PC-3 (cell line): ENCODE data around the gene TUBE1. TPM values are rescaled to one million over a fixed set of nuclear protein-coding genes. Genes with fewer than 3 reads are reported as not detected.

Experiments
- ATAC-seq: fragments of 200-7000 bp; cut with Tn5 transposase; 2 replicates; pipeline ENCODE4 v1.9.1; 2020; ENCODE audit warnings: mild to moderate bottlenecking, moderate library complexity
- BruUV-seq: library from RNA; stranded (reverse); fragments of 400-500 nt; replicated peaks from 2 replicates; lab custom pipeline; 2021; lab: Mats Ljungman, UMichigan
- CTCF ChIA-PET: fragments of 300-600 bp; sonication (Branson Sonifier 250); formaldehyde crosslinking; loops from one replicate; lab custom pipeline; 2022; ENCODE audit warnings: antibody characterized with exemption; lab: Charles Lee
- POLR2A ChIA-PET: fragments of 300-600 bp; sonication (Branson Sonifier 250); formaldehyde crosslinking; loops from one replicate; lab custom pipeline; 2022; ENCODE audit warnings: antibody characterized with exemption; ENCODE audit not compliant: unreplicated experiment; lab: Charles Lee
- DNase-seq: peaks from one replicate; pipeline ENCODE4 v3.0.0-alpha.2; 2015
- H2AFZ ChIP-seq: fragments of 300-600 bp; sonication (generic); 2 replicates; pipeline ENCODE4 v1.6.0; 2016; ENCODE audit warnings: antibody characterized with exemption, low read length
- H3F3A ChIP-seq: fragments of 300-600 bp; sonication (generic); one replicate; pipeline ENCODE4 v1.6.0; 2017; ENCODE audit warnings: antibody characterized with exemption, low read length, control low read depth, mild to moderate bottlenecking; ENCODE audit not compliant: unreplicated experiment
- H3K27ac ChIP-seq: fragments of 300-600 bp; sonication (generic); 2 replicates; pipeline ENCODE4 v1.5.1; 2016; ENCODE audit warnings: mild to moderate bottlenecking, low read length
- H3K27me3 ChIP-seq: fragments of 300-600 bp; sonication (generic); 2 replicates; pipeline ENCODE4 v1.6.1; 2016; ENCODE audit warnings: low read length, mixed read lengths
- H3K36me3 ChIP-seq: fragments of 300-600 bp; sonication (generic); 2 replicates; pipeline ENCODE4 v1.6.1; 2016; ENCODE audit warnings: low read depth, mixed run types, low read length, mixed read lengths
- H3K4me1 ChIP-seq: fragments of 300-600 bp; sonication (generic); 2 replicates; pipeline ENCODE4 v1.5.1; 2016; ENCODE audit warnings: low read length; ENCODE audit not compliant: insufficient read depth
- H3K4me2 ChIP-seq: fragments of 300-600 bp; sonication (generic); 2 replicates; pipeline ENCODE4 v1.6.0; 2016; ENCODE audit warnings: low read length
- H3K4me3 ChIP-seq: fragments of 300-600 bp; sonication (generic); 2 replicates; pipeline ENCODE4 v1.5.1; 2016; ENCODE audit warnings: mild to moderate bottlenecking, low read length, mixed read lengths
- H3K79me2 ChIP-seq: fragments of 300-600 bp; sonication (generic); 2 replicates; pipeline ENCODE4 v1.6.1; 2017; ENCODE audit warnings: low read length, mixed read lengths
- H3K9ac ChIP-seq: fragments of 300-600 bp; sonication (generic); 2 replicates; pipeline ENCODE4 v1.6.0; 2016; ENCODE audit warnings: mild to moderate bottlenecking, low read length
- H3K9me2 ChIP-seq: fragments of 300-600 bp; sonication (generic); replicated peaks from 2 replicates; pipeline ENCODE4 v1.6.1; 2016; ENCODE audit warnings: mixed run types, low read length, mixed read lengths
- H3K9me3 ChIP-seq: fragments of 300-600 bp; sonication (generic); 2 replicates; pipeline ENCODE4 v1.6.1; 2016; ENCODE audit warnings: low read length, mixed read lengths
- H4K20me1 ChIP-seq: fragments of 300-600 bp; sonication (generic); 2 replicates; pipeline ENCODE4 v1.6.1; 2016; ENCODE audit warnings: low read length, mixed read lengths
- CTCF ChIP-seq: fragments of 300-600 bp; sonication (generic); conservative IDR thresholded peaks from 2 replicates; pipeline ENCODE4 v1.5.1; 2017; ENCODE audit warnings: antibody characterized with exemption, low read depth, mild to moderate bottlenecking, low read length
- EZH2 ChIP-seq: fragments of 300-600 bp; sonication (generic); IDR thresholded peaks from one replicate; pipeline ENCODE4 v1.6.1; 2017; ENCODE audit warnings: antibody characterized with exemption, mild to moderate bottlenecking, low read length; ENCODE audit not compliant: unreplicated experiment
- EZH2phosphoT487 ChIP-seq: fragments of 300-600 bp; sonication (generic); IDR thresholded peaks from 2 replicates; pipeline ENCODE4 v1.6.1; 2018; ENCODE audit warnings: mild to moderate bottlenecking, antibody characterized with exemption, low read length, borderline replicate concordance
- intact Hi-C: fragments of 100-400 bp; cut with micrococcal nuclease; formaldehyde crosslinking; loops from 2 replicates; pipeline ENCODE4 v1.9.0; 2023
- total RNA-seq: library from RNA; depleted of rRNA; stranded (reverse); fragments of >200 nt; gene quantifications from 2 replicates; pipeline ENCODE4 v1.2.3, GENCODE V29; 2014

TUBE1 gene
- total RNA-seq, 1 experiment from 2014 or later, result 9.5 TPM

GRCh38 chr6:112044856-112045255, 42.4 kb downstream of the TUBE1 start:
- H3K27me3 ChIP-seq, result no peaks in the 10 kb centered on the region
- no peak overlapping the region for H3K9ac ChIP-seq
- H3K79me2 ChIP-seq, result no peaks in the 10 kb centered on the region
- no peak overlapping the region for H3K4me3 ChIP-seq
- H3K27ac ChIP-seq, result no peak overlapping the region
- BruUV-seq, result no TSS peak
- TF ChIP-seq CTCF (no peak), EZH2phosphoT487 (no peak), EZH2 (no peak)
- H3F3A ChIP-seq, result no peaks in the 10 kb centered on the region
- DNase-seq (no peak), ATAC-seq (no peak)
- intact Hi-C loops, result loop anchor here (5.0 to 10.0 kb wide), 2 partner anchors 48 to 560 kb away; partner anchors contain the start of gene REV3L
- H4K20me1 ChIP-seq, result no peaks in the 10 kb centered on the region
- H3K4me2 ChIP-seq, result no peak overlapping the region
- ChIA-PET POLR2A (no interaction called here), CTCF (interaction anchor here (0.6 kb wide), 1 partner anchor 1660 kb away, joined by 4 read pairs; no protein-coding TSS in a partner anchor)
- H3K9me2 ChIP-seq, result no peaks in the 10 kb centered on the region
- H3K4me1 ChIP-seq, result peaks cover 14% of the 10 kb centered on the region
- no peaks in the 10 kb centered on the region for H3K9me3 ChIP-seq
- H2AFZ ChIP-seq, result no peak overlapping the region
- H3K36me3 ChIP-seq, result no peaks in the 10 kb centered on the region

- ChIA-PET CTCF (no interaction called here), POLR2A (no interaction called here)
- no TSS peak for BruUV-seq
- H3K4me3 ChIP-seq, result no peak overlapping the region
- H3K27me3 ChIP-seq, result no peaks in the 10 kb centered on the region
- TF ChIP-seq CTCF (no peak), EZH2phosphoT487 (no peak)
- intact Hi-C loops, result loop anchor here (5.0 to 10.0 kb wide), 2 partner anchors 47 to 559 kb away; partner anchors contain the start of gene REV3L
- no peaks in the 10 kb centered on the region for H3K79me2 ChIP-seq
- H3K27ac ChIP-seq, result no peak overlapping the region
- H3K9me2 ChIP-seq, result no peaks in the 10 kb centered on the region
- H3K9me3 ChIP-seq, result no peaks in the 10 kb centered on the region
- no peak overlapping the region for H2AFZ ChIP-seq
- DNase-seq (no peak), ATAC-seq (no peak)
- no peaks in the 10 kb centered on the region for H3F3A ChIP-seq
- no peak overlapping the region for H3K4me2 ChIP-seq
- H3K9ac ChIP-seq, result no peak overlapping the region
- H3K36me3 ChIP-seq, result no peaks in the 10 kb centered on the region
- peaks cover 16% of the 10 kb centered on the region for H3K4me1 ChIP-seq
- H4K20me1 ChIP-seq, result no peaks in the 10 kb centered on the region
Measured at GRCh38 chr6:112044196-112044595, 43.1 kb downstream of the TUBE1 start.

GRCh38 chr6:112043032-112044007, 44.0 kb downstream of the TUBE1 start:
- no peaks in the 10 kb centered on the region for H3K79me2 ChIP-seq
- H2AFZ ChIP-seq, result peak overlapping the region; percentile 82
- peak overlapping the region; percentile 83 for H3K4me2 ChIP-seq
- H4K20me1 ChIP-seq, result no peaks in the 10 kb centered on the region
- DNase-seq (peak; percentile 79), ATAC-seq (peak; percentile 90)
- intact Hi-C loops, result loop anchor here (1.0 to 10.0 kb wide), 5 partner anchors 33 to 559 kb away; partner anchors contain the start of gene REV3L
- peak overlapping the region; percentile 84 for H3K9ac ChIP-seq
- H3K36me3 ChIP-seq, result no peaks in the 10 kb centered on the region
- no TSS peak for BruUV-seq
- H3K27ac ChIP-seq, result peak overlapping the region; percentile 66
- no peaks in the 10 kb centered on the region for H3K27me3 ChIP-seq
- peaks cover 25% of the 10 kb centered on the region for H3K4me1 ChIP-seq
- no peaks in the 10 kb centered on the region for H3K9me2 ChIP-seq
- peak overlapping the region; percentile 72 for H3K4me3 ChIP-seq
- H3K9me3 ChIP-seq, result no peaks in the 10 kb centered on the region
- ChIA-PET CTCF (interaction anchor here (0.7 to 1.0 kb wide), 8 partner anchors 34 to 341 kb away, joined by 3 to 15 read pairs (median 5); no protein-coding TSS in a partner anchor), POLR2A (no interaction called here)
- no peak for TF ChIP-seq EZH2
- TF ChIP-seq EZH2phosphoT487, result no peak
- peak; percentile 84 for TF ChIP-seq CTCF
- H3F3A ChIP-seq, result no peaks in the 10 kb centered on the region
